ENCODE results near the gene ASF1B.

ASF1B gene

GRCh38 chr19:14106840-14107239 lies 29.5 kb downstream of the ASF1B start:
- no peak for DNase-seq

GRCh38 chr19:14105680-14106079 lies 30.7 kb downstream of the ASF1B start:
- DNase-seq, result no peak

- DNase-seq, result no peak
Observed at GRCh38 chr19:14103310-14103709, 33.1 kb downstream of the ASF1B start.

- DNase-seq, result no peak
Observed at GRCh38 chr19:14102756-14103155, 33.6 kb downstream of the ASF1B start.

- no peak for DNase-seq
Observed at GRCh38 chr19:14102102-14102696, 34.2 kb downstream of the ASF1B start.

GRCh38 chr19:14101003-14101545 lies 35.3 kb downstream of the ASF1B start:
- DNase-seq, result no peak

- no peak for DNase-seq
Observed at GRCh38 chr19:14097532-14098151, 38.7 kb downstream of the ASF1B start.

GRCh38 chr19:14096272-14096992 lies 40.0 kb downstream of the ASF1B start:
- no peak for DNase-seq

GRCh38 chr19:14094854-14095253 lies 41.5 kb downstream of the ASF1B start:
- no peak for DNase-seq

- DNase-seq, result no peak
Observed at GRCh38 chr19:14093117-14093823, 43.1 kb downstream of the ASF1B start.

- peak; percentile 43 for DNase-seq
Observed at GRCh38 chr19:14091813-14092462, 44.5 kb downstream of the ASF1B start.

- DNase-seq, result peak; percentile 62
Observed at GRCh38 chr19:14091081-14091812, 45.1 kb downstream of the ASF1B start.

- DNase-seq, result peak; percentile 84
Observed at GRCh38 chr19:14090509-14091080, 45.8 kb downstream of the ASF1B start, which contains the start of gene SAMD1. TSS of gene SAMD1 (minus strand) at chr19:14090751.

- DNase-seq, result peak; percentile 46
Observed at GRCh38 chr19:14089662-14090508, 46.5 kb downstream of the ASF1B start.

GRCh38 chr19:14089412-14089661 lies 47.1 kb downstream of the ASF1B start:
- DNase-seq, result peak; percentile 13

GRCh38 chr19:14088634-14089411 lies 47.6 kb downstream of the ASF1B start:
- DNase-seq, result no peak

GRCh38 chr19:14086098-14086497 lies 50.3 kb downstream of the ASF1B start:
- DNase-seq, result no peak

- no peak for DNase-seq
Observed at GRCh38 chr19:14085309-14085995, 50.9 kb downstream of the ASF1B start, which contains the start of gene C19orf67. TSS of gene C19orf67 (minus strand) at chr19:14085783. CDS start at chr19:14085627, 156 bp downstream.

- DNase-seq, result no peak
Observed at GRCh38 chr19:14082675-14082960, 53.8 kb downstream of the ASF1B start.
